ENCODE results near the gene STH. TPM values are rescaled to one million over a fixed set of nuclear protein-coding genes. Genes with fewer than 3 reads are reported as not detected.

The STH gene
- total RNA-seq, 1 experiment from 2014 or later: not detected

DNA sequence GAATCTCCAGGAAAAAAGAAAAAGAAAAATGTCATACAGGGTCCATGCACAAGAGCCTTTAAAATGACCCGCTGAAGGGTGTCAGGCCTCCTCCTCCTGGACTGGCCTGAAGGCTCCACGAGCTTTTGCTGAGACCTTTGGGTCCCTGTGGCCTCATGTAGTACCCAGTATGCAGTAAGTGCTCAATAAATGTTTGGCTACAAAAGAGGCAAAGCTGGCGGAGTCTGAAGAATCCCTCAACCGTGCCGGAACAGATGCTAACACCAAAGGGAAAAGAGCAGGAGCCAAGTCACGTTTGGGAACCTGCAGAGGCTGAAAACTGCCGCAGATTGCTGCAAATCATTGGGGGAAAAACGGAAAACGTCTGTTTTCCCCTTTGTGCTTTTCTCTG, 845 bp downstream of the STH start:
- BruUV-seq (replicated peaks): no TSS peak
- ChIA-PET POLR2A (interaction anchor here (0.6 kb wide), 1 partner anchor 152 kb away, joined by 12 read pairs; no protein-coding TSS in a partner anchor), CTCF (no interaction called here)
- Histone ChIP-seq H3K9me3 (ENCODE audit: control insufficient read depth, insufficient read depth, low read depth, low read length) (no peaks in the 10 kb centered on the region), H3K36me3 (ENCODE audit: control insufficient read depth, insufficient read depth, low read length) (no peaks in the 10 kb centered on the region), H3K4me3 (ENCODE audit: low read depth in 2 of 2, low read length in 2 of 2) (no peak overlapping the region), H3K27ac (ENCODE audit: low read length) (no peak overlapping the region), H3K27me3 (ENCODE audit: control insufficient read depth, insufficient read depth, low read length) (no peaks in the 10 kb centered on the region), H3K4me1 (ENCODE audit: control insufficient read depth, insufficient read depth, low read length) (no peaks in the 10 kb centered on the region)
- ATAC-seq: no peak
- intact Hi-C loops (cut with micrococcal nuclease; ENCODE audit: unreplicated experiment) (no loop called here), in situ Hi-C loops (cut with HindIII; ENCODE audit: low pct_unique_long_range_greater_than_20kb, low sequenced_read_pairs) (no loop called here)
- no peak for TF ChIP-seq TCF7L2 (IDR thresholded peaks at IDR 0.05; ENCODE audit: low read depth, low read length)
- TF ChIP-seq, protein P1, sequence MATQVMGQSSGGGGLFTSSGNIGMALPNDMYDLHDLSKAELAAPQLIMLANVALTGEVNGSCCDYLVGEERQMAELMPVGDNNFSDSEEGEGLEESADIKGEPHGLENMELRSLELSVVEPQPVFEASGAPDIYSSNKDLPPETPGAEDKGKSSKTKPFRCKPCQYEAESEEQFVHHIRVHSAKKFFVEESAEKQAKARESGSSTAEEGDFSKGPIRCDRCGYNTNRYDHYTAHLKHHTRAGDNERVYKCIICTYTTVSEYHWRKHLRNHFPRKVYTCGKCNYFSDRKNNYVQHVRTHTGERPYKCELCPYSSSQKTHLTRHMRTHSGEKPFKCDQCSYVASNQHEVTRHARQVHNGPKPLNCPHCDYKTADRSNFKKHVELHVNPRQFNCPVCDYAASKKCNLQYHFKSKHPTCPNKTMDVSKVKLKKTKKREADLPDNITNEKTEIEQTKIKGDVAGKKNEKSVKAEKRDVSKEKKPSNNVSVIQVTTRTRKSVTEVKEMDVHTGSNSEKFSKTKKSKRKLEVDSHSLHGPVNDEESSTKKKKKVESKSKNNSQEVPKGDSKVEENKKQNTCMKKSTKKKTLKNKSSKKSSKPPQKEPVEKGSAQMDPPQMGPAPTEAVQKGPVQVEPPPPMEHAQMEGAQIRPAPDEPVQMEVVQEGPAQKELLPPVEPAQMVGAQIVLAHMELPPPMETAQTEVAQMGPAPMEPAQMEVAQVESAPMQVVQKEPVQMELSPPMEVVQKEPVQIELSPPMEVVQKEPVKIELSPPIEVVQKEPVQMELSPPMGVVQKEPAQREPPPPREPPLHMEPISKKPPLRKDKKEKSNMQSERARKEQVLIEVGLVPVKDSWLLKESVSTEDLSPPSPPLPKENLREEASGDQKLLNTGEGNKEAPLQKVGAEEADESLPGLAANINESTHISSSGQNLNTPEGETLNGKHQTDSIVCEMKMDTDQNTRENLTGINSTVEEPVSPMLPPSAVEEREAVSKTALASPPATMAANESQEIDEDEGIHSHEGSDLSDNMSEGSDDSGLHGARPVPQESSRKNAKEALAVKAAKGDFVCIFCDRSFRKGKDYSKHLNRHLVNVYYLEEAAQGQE (IDR thresholded peaks at IDR 0.05; ENCODE audit: insufficient read depth in 1 of 2, low read depth in 2 of 2, low read length in 1 of 2): no peak
- TF ChIP-seq POLR2AphosphoS5 (IDR thresholded peaks at IDR 0.05; ENCODE audit: low read depth, low read length): no peak
- TF ChIP-seq, protein P2, sequence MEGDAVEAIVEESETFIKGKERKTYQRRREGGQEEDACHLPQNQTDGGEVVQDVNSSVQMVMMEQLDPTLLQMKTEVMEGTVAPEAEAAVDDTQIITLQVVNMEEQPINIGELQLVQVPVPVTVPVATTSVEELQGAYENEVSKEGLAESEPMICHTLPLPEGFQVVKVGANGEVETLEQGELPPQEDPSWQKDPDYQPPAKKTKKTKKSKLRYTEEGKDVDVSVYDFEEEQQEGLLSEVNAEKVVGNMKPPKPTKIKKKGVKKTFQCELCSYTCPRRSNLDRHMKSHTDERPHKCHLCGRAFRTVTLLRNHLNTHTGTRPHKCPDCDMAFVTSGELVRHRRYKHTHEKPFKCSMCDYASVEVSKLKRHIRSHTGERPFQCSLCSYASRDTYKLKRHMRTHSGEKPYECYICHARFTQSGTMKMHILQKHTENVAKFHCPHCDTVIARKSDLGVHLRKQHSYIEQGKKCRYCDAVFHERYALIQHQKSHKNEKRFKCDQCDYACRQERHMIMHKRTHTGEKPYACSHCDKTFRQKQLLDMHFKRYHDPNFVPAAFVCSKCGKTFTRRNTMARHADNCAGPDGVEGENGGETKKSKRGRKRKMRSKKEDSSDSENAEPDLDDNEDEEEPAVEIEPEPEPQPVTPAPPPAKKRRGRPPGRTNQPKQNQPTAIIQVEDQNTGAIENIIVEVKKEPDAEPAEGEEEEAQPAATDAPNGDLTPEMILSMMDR (IDR thresholded peaks at IDR 0.05): no peak
- TF ChIP-seq SIN3A (IDR thresholded peaks at IDR 0.05; ENCODE audit: borderline replicate concordance, insufficient read depth, low read depth, low read length): no peak
- no peak for DNase-seq (ENCODE audit: low read depth, low spot score)

DNA sequence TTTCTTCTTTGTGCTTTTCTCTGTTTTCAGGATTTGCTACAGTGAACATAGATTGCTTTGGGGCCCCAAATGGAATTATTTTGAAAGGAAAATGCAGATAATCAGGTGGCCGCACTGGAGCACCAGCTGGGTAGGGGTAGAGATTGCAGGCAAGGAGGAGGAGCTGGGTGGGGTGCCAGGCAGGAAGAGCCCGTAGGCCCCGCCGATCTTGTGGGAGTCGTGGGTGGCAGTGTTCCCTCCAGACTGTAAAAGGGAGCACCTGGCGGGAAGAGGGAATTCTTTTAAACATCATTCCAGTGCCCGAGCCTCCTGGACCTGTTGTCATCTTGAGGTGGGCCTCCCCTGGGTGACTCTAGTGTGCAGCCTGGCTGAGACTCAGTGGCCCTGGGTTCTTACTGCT, 1.2 kb downstream of the STH start:
- no peaks in the 10 kb centered on the region for H3K4me1 ChIP-seq (ENCODE audit: control insufficient read depth, insufficient read depth, low read length)
- no peaks in the 10 kb centered on the region for H3K9me3 ChIP-seq (ENCODE audit: control insufficient read depth, insufficient read depth, low read depth, low read length)
- no peaks in the 10 kb centered on the region for H3K27me3 ChIP-seq (ENCODE audit: control insufficient read depth, insufficient read depth, low read length)
- CTCF ChIA-PET: interaction anchor here (0.6 kb wide), 1 partner anchor 44 kb away, joined by 3 read pairs; no protein-coding TSS in a partner anchor
- ATAC-seq (no peak), DNase-seq (ENCODE audit: low read depth, low spot score) (no peak)
- in situ Hi-C loops (cut with HindIII; ENCODE audit: low pct_unique_long_range_greater_than_20kb, low sequenced_read_pairs) (no loop called here), intact Hi-C loops (cut with micrococcal nuclease; ENCODE audit: unreplicated experiment) (no loop called here)
- no peak overlapping the region for H3K27ac ChIP-seq (ENCODE audit: low read length)
- BruUV-seq (replicated peaks): no TSS peak
- no peaks in the 10 kb centered on the region for H3K36me3 ChIP-seq (ENCODE audit: control insufficient read depth, insufficient read depth, low read length)
- POLR2A ChIA-PET: interaction anchor here (0.6 kb wide), 1 partner anchor 152 kb away, joined by 12 read pairs; no protein-coding TSS in a partner anchor
- no peak overlapping the region for H3K4me3 ChIP-seq (ENCODE audit: low read depth in 2 of 2, low read length in 2 of 2)
- TF ChIP-seq POLR2AphosphoS5 (IDR thresholded peaks at IDR 0.05; ENCODE audit: low read depth, low read length) (no peak), TCF7L2 (IDR thresholded peaks at IDR 0.05; ENCODE audit: low read depth, low read length) (no peak)

DNA sequence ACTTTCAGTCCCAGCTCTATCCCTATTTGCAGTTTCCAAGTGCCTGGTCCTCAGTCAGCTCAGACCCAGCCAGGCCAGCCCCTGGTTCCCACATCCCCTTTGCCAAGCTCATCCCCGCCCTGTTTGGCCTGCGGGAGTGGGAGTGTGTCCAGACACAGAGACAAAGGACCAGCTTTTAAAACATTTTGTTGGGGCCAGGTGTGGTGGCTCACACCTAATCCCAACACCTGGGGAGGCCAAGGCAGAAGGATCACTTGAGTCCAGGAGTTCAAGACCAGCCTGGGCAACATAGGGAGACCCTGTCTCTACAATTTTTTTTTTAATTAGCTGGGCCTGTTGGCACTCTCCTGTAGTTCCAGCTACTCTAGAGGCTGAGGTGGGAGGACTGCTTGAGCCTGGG, 1.7 kb downstream of the STH start:
- DNase-seq (ENCODE audit: low read depth, low spot score) (no peak), ATAC-seq (no peak)
- Histone ChIP-seq H3K27me3 (ENCODE audit: control insufficient read depth, insufficient read depth, low read length) (no peaks in the 10 kb centered on the region), H3K9me3 (ENCODE audit: control insufficient read depth, insufficient read depth, low read depth, low read length) (no peaks in the 10 kb centered on the region), H3K4me3 (ENCODE audit: low read depth in 2 of 2, low read length in 2 of 2) (no peak overlapping the region), H3K27ac (ENCODE audit: low read length) (no peak overlapping the region), H3K36me3 (ENCODE audit: control insufficient read depth, insufficient read depth, low read length) (no peaks in the 10 kb centered on the region), H3K4me1 (ENCODE audit: control insufficient read depth, insufficient read depth, low read length) (no peaks in the 10 kb centered on the region)
- ChIA-PET CTCF (interaction anchor here (0.6 kb wide), 2 partner anchors 45 to 58 kb away, joined by 3 read pairs; no protein-coding TSS in a partner anchor), POLR2A (interaction anchor here (0.6 kb wide), 1 partner anchor 151 kb away, joined by 12 read pairs; no protein-coding TSS in a partner anchor)
- TF ChIP-seq, protein P1 (IDR thresholded peaks at IDR 0.05; ENCODE audit: insufficient read depth in 1 of 2, low read depth in 2 of 2, low read length in 1 of 2): no peak
- TF ChIP-seq TCF7L2 (IDR thresholded peaks at IDR 0.05; ENCODE audit: low read depth, low read length) (no peak), SIN3A (IDR thresholded peaks at IDR 0.05; ENCODE audit: borderline replicate concordance, insufficient read depth, low read depth, low read length) (no peak), POLR2AphosphoS5 (IDR thresholded peaks at IDR 0.05; ENCODE audit: low read depth, low read length) (no peak)
- TF ChIP-seq, protein P2 (IDR thresholded peaks at IDR 0.05): no peak
- in situ Hi-C loops (cut with HindIII; ENCODE audit: low pct_unique_long_range_greater_than_20kb, low sequenced_read_pairs): no loop called here
- intact Hi-C loops (cut with micrococcal nuclease; ENCODE audit: unreplicated experiment): no loop called here
- no TSS peak for BruUV-seq (replicated peaks)
